Stimulated activated naive CD8-positive, alpha-beta T cell treated with anti-CD3 and anti-CD28 coated beads, Interleukin-15, Interleukin-2, amounts not matched to agents 100 ng/mL and 50 ng/mL, for 24 hours (primary cell): Measurements from ENCODE around the gene SOWAHC.
"Not testable (repeated sequence)": the region's sequence is repeated elsewhere in the genome, so short reads cannot be mapped to it uniquely, and the experiment has no call there.

Source experiments
- H3K27ac Mint-ChIP-seq: one replicate; pipeline ENCODE4 v1.8.0; 2021; ENCODE audit warnings: mild to moderate bottlenecking, mixed read lengths
- H3K27me3 Mint-ChIP-seq: one replicate; pipeline ENCODE4 v1.8.0; 2021; ENCODE audit warnings: mixed read lengths
- H3K36me3 Mint-ChIP-seq: one replicate; pipeline ENCODE4 v1.8.0; 2021; ENCODE audit warnings: low read depth, mixed read lengths
- H3K4me1 Mint-ChIP-seq: one replicate; pipeline ENCODE4 v1.8.0; 2021; ENCODE audit warnings: low read depth, mixed read lengths
- H3K4me3 Mint-ChIP-seq: one replicate; pipeline ENCODE4 v1.8.0; 2021; ENCODE audit warnings: mild to moderate bottlenecking, mixed read lengths
- H3K9me3 Mint-ChIP-seq: one replicate; pipeline ENCODE4 v1.8.0; 2021; ENCODE audit warnings: mixed read lengths

SOWAHC gene

GRCh38 chr2:109613922-109614714 lies at the start of gene SOWAHC, which contains the start of gene SEPTIN10:
Gene SOWAHC, plus strand, starts transcription at chr2:109614364. Its CDS starts 126 bp downstream, at chr2:109614490.
Gene SEPTIN10, minus strand, starts transcription at chr2:109613966. Its CDS starts 139 bp downstream, at chr2:109613827.
- H3K4me3 Mint-ChIP-seq = peak within 1 kb of the TSS; percentile 84
- H3K27ac Mint-ChIP-seq = peak within 1 kb of the TSS; percentile 55
- no peaks in the 10 kb centered on the region for H3K36me3 Mint-ChIP-seq
- no peaks in the 10 kb centered on the region for H3K9me3 Mint-ChIP-seq
- H3K27me3 Mint-ChIP-seq = peaks cover 78% of the 10 kb centered on the region
- peaks cover 14% of the 10 kb centered on the region for H3K4me1 Mint-ChIP-seq

- Mint-ChIP-seq H3K36me3 (no peaks in the 10 kb centered on the region), H3K4me1 (no peaks in the 10 kb centered on the region), H3K27ac (no peak overlapping the region), H3K9me3 (no peaks in the 10 kb centered on the region), H3K27me3 (peaks cover 9% of the 10 kb centered on the region), H3K4me3 (no peak overlapping the region)
These were observed 38.8 kb upstream of the SOWAHC start for GRCh38 chr2:109575373-109575772.

GRCh38 chr2:109577630-109578029 lies 36.5 kb upstream of the SOWAHC start:
- H3K4me1 Mint-ChIP-seq, H3K9me3 Mint-ChIP-seq, H3K27me3 Mint-ChIP-seq, H3K27ac Mint-ChIP-seq, H3K36me3 Mint-ChIP-seq, H3K4me3 Mint-ChIP-seq: not testable (repeated sequence)

GRCh38 chr2:109582928-109583895 lies 31.0 kb upstream of the SOWAHC start:
- Mint-ChIP-seq H3K27me3 (peaks cover 10% of the 10 kb centered on the region), H3K4me3 (no peak overlapping the region), H3K9me3 (no peaks in the 10 kb centered on the region), H3K4me1 (no peaks in the 10 kb centered on the region), H3K36me3 (no peaks in the 10 kb centered on the region), H3K27ac (no peak overlapping the region)

DNA sequence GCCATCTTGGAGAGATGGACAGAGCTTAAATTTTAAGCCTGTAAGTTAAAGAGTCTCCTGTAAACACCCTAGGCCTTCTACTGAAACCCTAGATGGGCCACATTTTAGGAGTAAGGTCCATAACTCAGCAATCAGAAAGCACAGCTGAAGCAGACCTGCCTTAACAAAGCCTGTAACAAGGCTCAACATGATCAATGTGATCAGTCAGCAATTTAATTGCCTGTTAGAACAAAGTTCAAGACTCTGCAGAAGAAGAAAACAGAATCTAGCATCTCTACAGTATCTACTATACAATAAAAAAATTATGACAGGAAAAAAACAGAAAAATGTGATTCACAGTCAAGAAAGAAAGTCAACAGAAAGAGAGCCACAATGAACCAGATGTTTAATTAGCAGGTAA lies 27.5 kb upstream of the SOWAHC start:
- Mint-ChIP-seq H3K9me3 (no peaks in the 10 kb centered on the region), H3K27me3 (peaks cover 14% of the 10 kb centered on the region)

GRCh38 chr2:109591206-109591605 lies 23.0 kb upstream of the SOWAHC start:
- no peak overlapping the region for H3K4me3 Mint-ChIP-seq
- peaks cover 7% of the 10 kb centered on the region for H3K27me3 Mint-ChIP-seq
- H3K36me3 Mint-ChIP-seq = no peaks in the 10 kb centered on the region
- H3K9me3 Mint-ChIP-seq = no peaks in the 10 kb centered on the region
- H3K27ac Mint-ChIP-seq = no peak overlapping the region
- H3K4me1 Mint-ChIP-seq = no peaks in the 10 kb centered on the region

More for the DNA sequence above, 27.5 kb upstream of the SOWAHC start:
- no peak overlapping the region for H3K4me3 Mint-ChIP-seq
- no peaks in the 10 kb centered on the region for H3K4me1 Mint-ChIP-seq
- no peaks in the 10 kb centered on the region for H3K36me3 Mint-ChIP-seq
- H3K27ac Mint-ChIP-seq = no peak overlapping the region

DNA sequence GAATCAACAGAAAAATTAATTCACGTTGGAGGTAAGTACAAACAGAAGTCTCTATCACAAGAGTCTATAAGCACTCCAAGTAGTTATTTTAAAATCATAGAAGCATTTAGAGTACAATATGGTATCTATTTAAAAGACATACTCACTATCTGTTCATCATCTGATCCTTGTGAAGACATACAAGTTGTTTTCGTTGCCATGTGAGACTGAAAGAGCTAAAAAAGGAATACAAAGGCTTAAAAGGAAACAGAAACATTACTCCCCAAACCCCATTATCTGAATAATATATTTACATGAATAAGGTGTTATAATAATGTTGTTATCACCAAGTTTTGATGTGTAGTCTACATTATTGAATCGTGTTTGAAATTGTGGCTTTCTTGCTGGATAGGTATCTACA lies 21.3 kb upstream of the SOWAHC start:
- Mint-ChIP-seq H3K36me3 (no peaks in the 10 kb centered on the region), H3K27ac (no peak overlapping the region), H3K27me3 (peaks cover 5% of the 10 kb centered on the region), H3K4me1 (no peaks in the 10 kb centered on the region), H3K4me3 (no peak overlapping the region), H3K9me3 (no peaks in the 10 kb centered on the region)

DNA sequence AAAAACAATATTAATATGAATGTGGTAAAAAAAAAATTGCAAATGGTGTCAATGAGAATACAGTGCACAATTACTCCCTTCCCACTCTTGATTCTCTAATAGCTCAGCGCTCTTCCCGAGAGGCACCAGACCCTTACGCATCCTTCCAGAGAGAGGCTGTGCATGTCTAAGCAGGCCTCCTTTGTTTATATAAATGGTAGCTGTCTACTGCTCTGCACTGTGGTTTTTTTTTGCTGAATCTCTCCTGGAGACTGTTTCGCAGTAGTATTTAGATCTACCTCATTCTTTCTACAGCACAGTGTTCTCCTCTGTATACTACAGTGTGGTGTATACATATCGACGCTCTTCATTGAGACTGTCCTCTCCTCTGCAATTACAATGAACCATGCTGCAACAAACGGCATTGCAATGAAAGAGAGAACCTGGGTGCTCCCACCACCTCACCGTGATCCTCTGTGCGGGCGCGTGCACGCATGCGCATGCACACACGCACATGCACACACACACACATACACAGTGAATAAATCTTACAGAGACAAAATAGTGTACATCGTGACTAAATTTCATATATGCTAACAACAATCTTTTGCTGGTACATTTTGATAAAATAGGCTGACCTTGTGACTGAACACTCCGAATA lies 19.8 kb upstream of the SOWAHC start:
- Mint-ChIP-seq H3K9me3 (no peaks in the 10 kb centered on the region), H3K27me3 (peaks cover 5% of the 10 kb centered on the region), H3K36me3 (no peaks in the 10 kb centered on the region), H3K4me1 (no peaks in the 10 kb centered on the region), H3K27ac (no peak overlapping the region), H3K4me3 (no peak overlapping the region)

- no peak overlapping the region for H3K4me3 Mint-ChIP-seq
These were observed 18.5 kb upstream of the SOWAHC start for GRCh38 chr2:109595644-109596043.

DNA sequence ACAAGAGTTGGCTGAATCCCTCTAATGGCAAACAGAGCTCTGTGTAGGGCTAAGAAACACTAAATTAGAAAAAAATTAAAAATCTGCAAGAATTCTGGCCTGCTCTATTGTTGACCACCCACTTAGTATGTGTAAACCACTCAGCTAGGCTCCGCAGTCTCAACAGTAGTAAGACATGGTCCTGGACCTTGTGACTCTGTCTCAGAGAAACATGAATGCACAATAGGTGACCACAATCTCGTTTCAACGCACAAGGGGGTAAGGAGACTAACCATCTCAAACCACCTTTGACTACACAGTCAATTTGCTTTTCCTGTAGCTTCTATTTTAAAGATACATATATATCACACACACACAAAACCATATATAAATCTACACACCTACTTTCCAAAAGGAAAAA lies 16.9 kb upstream of the SOWAHC start:
- Mint-ChIP-seq H3K27me3 (peaks cover 19% of the 10 kb centered on the region), H3K27ac (no peak overlapping the region), H3K4me3 (no peak overlapping the region), H3K9me3 (no peaks in the 10 kb centered on the region), H3K4me1 (no peaks in the 10 kb centered on the region), H3K36me3 (no peaks in the 10 kb centered on the region)

More at GRCh38 chr2:109595644-109596043, 18.5 kb upstream of the SOWAHC start:
- H3K27ac Mint-ChIP-seq = no peak overlapping the region
- no peaks in the 10 kb centered on the region for H3K36me3 Mint-ChIP-seq
- H3K4me1 Mint-ChIP-seq = no peaks in the 10 kb centered on the region
- peaks cover 11% of the 10 kb centered on the region for H3K27me3 Mint-ChIP-seq
- H3K9me3 Mint-ChIP-seq = no peaks in the 10 kb centered on the region

DNA sequence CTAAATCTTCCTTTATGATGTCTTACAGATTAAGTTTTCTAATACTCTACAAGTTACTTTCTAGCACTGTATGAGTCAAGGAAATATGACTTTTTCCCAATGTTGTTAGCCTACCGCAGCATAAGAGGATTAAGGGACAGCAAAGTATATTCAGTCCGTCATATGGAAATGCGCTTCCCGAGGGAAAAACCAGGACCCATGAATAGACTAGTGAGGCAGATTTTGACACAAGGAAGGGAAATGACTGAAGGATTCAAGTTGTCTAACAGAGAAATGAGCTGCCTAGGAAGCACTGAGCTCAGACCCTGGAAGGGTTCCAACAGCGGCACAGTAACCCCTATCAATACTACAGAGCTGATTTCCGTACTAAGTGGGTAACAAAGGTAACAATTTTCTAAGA lies 12.4 kb upstream of the SOWAHC start:
- no peaks in the 10 kb centered on the region for H3K36me3 Mint-ChIP-seq
- no peaks in the 10 kb centered on the region for H3K9me3 Mint-ChIP-seq
- H3K27me3 Mint-ChIP-seq = peaks cover 41% of the 10 kb centered on the region
- H3K4me3 Mint-ChIP-seq = no peak overlapping the region
- H3K4me1 Mint-ChIP-seq = no peaks in the 10 kb centered on the region
- no peak overlapping the region for H3K27ac Mint-ChIP-seq

DNA sequence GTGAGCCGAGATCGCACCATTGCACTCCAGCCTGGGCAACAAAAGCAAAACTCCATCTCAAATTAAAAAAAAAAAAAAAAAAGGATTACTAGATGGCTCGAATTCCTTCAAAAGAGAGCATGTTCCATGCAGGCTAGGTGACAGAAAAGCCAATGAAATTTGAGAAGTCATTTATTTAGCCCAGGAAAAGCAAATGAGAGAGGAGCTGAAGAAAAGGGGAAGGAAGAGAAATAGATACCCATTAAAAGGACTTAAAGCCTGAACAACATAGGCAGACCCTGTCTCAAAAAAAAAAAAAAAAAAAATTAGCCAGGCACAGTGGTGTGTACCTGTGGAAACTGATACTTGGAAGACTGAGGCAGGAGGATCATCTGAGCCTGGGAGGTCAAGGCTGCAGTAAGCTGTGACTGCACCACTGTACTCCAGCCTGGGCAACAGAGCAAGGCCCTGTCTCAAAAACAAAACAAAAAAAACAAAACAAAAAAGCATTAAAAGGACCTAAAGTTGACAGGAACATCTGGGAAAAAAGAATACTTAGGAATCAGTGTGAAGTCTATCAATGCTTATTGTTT lies 11.5 kb upstream of the SOWAHC start:
- Mint-ChIP-seq H3K4me3 (no peak overlapping the region), H3K36me3 (no peaks in the 10 kb centered on the region), H3K4me1 (no peaks in the 10 kb centered on the region), H3K27ac (no peak overlapping the region), H3K9me3 (no peaks in the 10 kb centered on the region), H3K27me3 (peaks cover 50% of the 10 kb centered on the region)

DNA sequence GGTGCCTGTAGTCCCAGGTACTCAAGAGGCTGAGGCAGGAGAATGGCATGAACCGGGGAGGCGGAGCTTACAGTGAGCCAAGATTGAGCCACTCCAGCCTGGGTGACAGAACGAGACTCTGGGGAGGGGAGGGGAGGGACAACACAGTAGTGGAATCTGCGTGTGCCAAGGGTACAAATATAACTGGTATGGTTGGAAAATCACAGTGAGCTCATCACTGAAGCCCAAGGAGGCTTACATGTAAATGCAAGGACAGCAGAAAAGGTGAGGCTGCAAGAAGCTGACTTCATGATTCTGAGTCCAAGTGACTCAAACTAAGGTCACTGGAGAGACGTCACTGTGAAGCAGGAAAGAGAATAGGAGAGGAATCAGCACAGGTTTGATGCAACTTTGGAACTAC lies 9.6 kb upstream of the SOWAHC start:
- peaks cover 4% of the 10 kb centered on the region for H3K4me1 Mint-ChIP-seq
- no peaks in the 10 kb centered on the region for H3K9me3 Mint-ChIP-seq
- peaks cover 64% of the 10 kb centered on the region for H3K27me3 Mint-ChIP-seq
- no peak overlapping the region for H3K27ac Mint-ChIP-seq
- H3K4me3 Mint-ChIP-seq = no peak overlapping the region
- H3K36me3 Mint-ChIP-seq = no peaks in the 10 kb centered on the region

- H3K27me3 Mint-ChIP-seq = peaks cover 70% of the 10 kb centered on the region
- H3K4me3 Mint-ChIP-seq = no peak overlapping the region
These were observed 6.4 kb upstream of the SOWAHC start for GRCh38 chr2:109607766-109608165.

More at GRCh38 chr2:109607766-109608165, 6.4 kb upstream of the SOWAHC start:
- no peaks in the 10 kb centered on the region for H3K9me3 Mint-ChIP-seq
- H3K4me1 Mint-ChIP-seq = peaks cover 9% of the 10 kb centered on the region
- no peaks in the 10 kb centered on the region for H3K36me3 Mint-ChIP-seq
- H3K27ac Mint-ChIP-seq = no peak overlapping the region
